Ishikawa (cell line): ENCODE measurements around the gene RGL4.

Experiments used
- CEBPB ChIP-seq: IDR thresholded peaks from 2 replicates; pipeline ENCODE4 v1.6.1; 2012
- CREB1 ChIP-seq: IDR thresholded peaks from 2 replicates; pipeline ENCODE4 v1.6.1; 2012; ENCODE audit warnings: low read depth
- EP300 ChIP-seq: IDR thresholded peaks from 2 replicates; pipeline ENCODE4 v1.6.1; 2012; ENCODE audit warnings: borderline replicate concordance
- MAX ChIP-seq: IDR thresholded peaks from 2 replicates; pipeline ENCODE4 v1.6.1; 2012
- RAD21 ChIP-seq: IDR thresholded peaks from 2 replicates; pipeline ENCODE4 v1.6.1; 2012; ENCODE audit warnings: low read depth
- TCF12 ChIP-seq: IDR thresholded peaks from 2 replicates; pipeline ENCODE4 v1.6.1; 2012; ENCODE audit warnings: low read depth
- TEAD4 ChIP-seq: IDR thresholded peaks from 2 replicates; pipeline ENCODE4 v1.6.1; 2012
- YY1 ChIP-seq: IDR thresholded peaks from 2 replicates; pipeline ENCODE4 v1.6.1; 2012; ENCODE audit warnings: low read depth
- TF ChIP-seq, protein P1 (sequence below): IDR thresholded peaks from 2 replicates; pipeline ENCODE4 v1.6.1; 2012

DNA sequence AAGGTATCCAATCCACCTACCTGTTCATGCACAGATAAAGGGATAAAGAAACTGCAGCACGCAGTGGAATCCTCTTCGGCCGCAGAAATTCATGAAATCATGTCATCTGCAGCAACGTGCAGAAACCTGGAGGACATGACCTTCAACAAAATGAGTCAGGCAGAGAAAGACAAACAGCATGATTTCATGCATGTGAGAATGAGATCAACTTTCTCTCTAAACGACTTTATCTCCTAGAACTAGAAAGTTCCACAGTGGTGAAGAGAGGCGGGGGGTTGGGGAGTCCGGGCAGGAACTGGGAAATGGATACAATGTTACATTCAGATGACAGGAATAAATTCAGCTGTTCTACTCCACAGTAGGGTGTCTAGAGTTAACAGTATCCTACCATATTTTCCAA is 9.9 kb downstream of the RGL4 start:
- TF ChIP-seq EP300 (no peak), TEAD4 (no peak), YY1 (no peak), TCF12 (no peak), CREB1 (no peak), RAD21 (no peak), MAX (no peak), CEBPB (no peak)
- TF ChIP-seq, protein P1, sequence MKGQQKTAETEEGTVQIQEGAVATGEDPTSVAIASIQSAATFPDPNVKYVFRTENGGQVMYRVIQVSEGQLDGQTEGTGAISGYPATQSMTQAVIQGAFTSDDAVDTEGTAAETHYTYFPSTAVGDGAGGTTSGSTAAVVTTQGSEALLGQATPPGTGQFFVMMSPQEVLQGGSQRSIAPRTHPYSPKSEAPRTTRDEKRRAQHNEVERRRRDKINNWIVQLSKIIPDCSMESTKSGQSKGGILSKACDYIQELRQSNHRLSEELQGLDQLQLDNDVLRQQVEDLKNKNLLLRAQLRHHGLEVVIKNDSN = no peak
